NCI-H748 treated with DMSO at 0.1 percent for 48 hours (cell line): ENCODE results near the gene SLC2A1.

Experiments used
- DNase-seq: peaks from one replicate; lab custom pipeline; 2025; lab: John Stamatoyannopoulos, UW

The SLC2A1 gene

DNA sequence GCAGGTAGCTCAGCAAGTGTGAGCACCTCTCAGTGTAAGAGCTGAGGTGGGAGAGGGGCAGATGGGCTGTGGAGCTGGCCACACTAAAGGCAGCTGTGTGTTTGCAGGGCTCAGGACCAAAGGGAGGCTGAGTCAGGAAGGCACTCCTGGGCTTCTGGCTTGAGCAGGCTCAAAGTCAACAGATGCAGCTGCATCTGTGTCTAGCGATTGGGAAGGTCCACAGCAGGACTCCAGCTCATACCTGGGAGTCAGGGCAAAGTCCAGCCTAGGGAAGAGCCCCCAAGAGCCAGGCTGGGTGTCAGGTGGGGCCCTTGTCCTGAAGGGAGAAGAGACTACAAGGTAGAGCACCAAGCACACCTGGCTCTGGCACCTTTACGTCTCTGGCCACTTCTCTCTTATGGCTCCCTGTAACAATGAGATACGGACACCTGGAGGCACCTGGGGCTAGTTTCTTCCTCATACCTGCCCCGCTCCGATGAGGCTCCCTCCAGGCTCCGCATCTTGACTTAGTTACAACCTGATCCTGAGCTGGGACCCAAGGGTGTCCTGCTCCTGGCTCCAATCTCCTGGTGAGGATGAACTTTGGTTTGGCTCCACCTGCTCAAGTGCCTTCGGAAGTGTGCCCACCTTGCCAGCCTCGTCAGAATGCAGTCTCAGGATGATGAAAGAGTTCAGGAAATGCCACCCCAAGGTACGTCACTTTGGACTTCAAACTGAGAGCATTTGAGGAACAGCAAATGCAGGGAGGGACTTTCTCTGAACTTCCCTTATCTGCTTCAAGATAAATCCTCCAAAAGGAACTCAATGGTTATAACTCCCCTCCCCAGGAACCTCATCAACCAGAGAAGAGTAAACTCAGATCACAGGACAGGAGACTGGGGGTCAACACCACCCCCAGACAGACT, 21.5 kb upstream of the SLC2A1 start:
- no peak for DNase-seq

DNA sequence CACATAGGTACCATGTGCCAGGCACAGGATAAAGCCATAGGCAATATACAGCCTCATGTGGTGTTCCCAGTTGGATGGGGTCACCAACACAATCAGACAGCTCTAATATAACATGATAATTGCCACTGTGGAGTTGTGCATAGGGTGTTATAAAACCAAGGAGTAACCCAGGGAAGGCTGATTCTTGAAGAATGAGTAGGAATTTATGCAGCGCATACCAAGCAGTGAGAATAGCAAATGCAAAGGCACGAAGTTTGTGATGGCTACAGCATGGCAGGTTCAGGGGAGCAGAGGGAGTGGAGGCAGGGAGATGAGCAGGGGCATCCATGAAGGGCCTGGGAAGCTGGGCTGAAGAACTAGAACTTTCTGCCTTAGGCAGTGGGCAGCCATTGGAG, 20.4 kb upstream of the SLC2A1 start:
- DNase-seq, result no peak

GRCh38 chr1:42978317-42979035, 19.8 kb upstream of the SLC2A1 start:
- DNase-seq, result no peak

DNA sequence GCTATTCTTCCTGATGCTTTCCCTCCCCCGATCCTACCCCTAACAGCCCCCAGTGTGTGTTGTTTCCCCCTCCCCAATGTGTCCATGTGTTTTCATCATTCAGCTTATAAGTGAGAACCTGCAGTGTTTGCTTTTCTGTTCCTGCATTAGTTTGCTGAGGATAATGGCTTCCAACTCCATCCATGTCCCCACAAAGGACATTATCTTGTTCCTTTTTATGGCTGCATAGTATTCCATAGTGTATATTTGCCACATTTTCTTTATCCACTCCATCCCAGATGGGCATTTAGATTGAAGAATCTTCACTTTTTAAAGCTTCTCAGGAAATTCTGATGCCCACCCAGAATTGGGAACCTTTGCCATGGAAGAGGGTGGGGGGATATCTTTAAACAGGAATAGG, 19.0 kb upstream of the SLC2A1 start:
- DNase-seq, result no peak

DNA sequence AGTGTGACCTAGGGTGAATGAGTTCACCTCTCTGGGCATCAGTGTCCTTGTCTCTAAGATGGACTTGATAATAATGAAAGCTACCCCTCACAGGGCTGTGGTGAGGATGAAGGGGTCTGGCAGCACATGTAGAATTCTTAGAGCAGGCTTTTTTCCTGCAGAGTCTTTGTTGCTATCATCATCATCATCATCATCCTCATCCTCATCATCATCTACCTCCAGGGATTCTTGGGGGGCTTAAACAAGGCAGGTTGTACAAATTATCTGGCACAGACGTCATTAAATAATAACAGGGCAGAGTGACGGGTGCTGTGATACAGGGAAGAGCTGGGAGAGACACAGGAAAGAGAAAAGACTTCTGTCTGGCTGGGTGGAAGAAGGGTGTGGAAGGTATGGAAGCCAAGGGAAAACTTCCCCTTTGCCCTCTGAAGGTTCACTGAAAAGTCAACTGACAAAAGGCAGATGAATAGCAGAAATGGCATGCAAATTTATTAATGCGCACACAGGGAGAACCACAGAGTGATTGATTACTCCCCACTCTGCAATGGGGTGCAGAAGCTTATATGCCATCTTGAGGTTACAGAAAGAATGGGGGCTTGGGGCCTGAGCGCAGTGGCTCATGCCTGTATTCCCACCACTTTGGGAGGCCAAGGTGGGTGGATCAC, 17.0 kb upstream of the SLC2A1 start:
- no peak for DNase-seq

- no peak for DNase-seq
These were observed 16.2 kb upstream of the SLC2A1 start for GRCh38 chr1:42974767-42975437.

- no peak for DNase-seq
These were observed 15.1 kb upstream of the SLC2A1 start for GRCh38 chr1:42973799-42974198.

- DNase-seq, result no peak
These were observed 14.6 kb upstream of the SLC2A1 start for GRCh38 chr1:42973286-42973685.

- DNase-seq, result no peak
These were observed 13.2 kb upstream of the SLC2A1 start for GRCh38 chr1:42971841-42972291.

DNA sequence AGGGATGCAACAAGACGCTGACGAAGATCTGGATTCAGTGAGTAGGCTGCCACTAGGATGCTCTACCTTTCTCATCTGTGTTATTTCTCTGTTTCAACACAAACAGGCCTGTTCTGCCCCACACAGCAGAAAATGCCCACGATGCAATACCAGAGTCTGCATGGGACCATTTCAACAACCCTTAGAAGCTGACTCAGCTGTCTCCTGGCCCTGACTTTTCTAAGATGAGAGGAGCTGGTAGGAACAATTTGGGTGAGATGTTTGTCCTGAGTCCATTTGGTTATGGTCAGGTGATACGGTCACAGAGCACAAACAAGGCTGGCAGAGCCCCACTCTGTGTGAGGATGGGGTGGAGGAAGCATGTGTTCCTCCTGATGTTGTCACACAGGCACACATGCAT, 11.5 kb upstream of the SLC2A1 start:
- no peak for DNase-seq

- DNase-seq, result no peak
These were observed 10.0 kb upstream of the SLC2A1 start for GRCh38 chr1:42968654-42969053.

DNA sequence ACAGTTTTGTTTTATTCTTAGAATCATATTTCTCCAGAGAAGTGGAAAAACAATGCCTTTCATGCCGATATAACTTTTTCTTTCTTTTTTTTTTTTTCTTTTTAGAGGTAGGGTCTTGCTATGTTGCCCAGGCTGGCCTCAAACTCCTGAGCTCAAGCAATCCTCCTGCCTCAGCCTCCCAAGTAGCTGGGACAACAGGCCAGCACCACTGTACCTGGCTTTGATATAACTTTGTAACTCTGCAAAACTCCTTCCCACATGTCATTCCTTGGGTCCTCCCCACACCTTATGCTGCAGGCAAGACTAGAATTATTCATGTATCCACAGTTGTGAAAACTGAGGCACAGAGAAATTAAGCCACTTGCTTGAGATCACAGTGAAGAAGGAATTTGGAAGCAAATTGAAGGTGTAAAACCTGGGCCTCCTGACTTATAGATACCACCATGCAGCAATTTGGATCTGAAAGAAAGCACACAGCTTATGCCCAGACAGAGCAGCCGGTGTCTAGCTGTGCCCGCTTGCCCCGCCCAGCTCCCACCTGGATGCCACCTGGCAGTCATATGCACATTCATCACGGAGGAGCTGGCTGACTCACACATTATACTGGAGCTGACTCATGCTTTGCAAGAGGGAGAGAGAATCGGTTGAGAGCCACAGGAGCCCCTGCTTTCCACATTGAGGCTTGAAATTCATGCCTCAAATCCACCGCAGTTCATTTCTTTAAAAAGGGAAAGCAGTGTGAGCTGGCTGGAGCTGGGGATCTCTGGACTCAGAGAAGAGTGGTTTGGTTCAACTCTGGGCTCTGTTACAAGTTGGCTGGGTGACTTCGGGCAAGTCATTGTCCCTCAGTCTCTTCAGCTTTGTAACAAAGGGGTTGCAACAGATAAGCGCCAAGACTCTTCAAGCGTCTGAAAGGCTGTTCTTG, 8.3 kb upstream of the SLC2A1 start:
- peak; percentile 99 for DNase-seq

DNA sequence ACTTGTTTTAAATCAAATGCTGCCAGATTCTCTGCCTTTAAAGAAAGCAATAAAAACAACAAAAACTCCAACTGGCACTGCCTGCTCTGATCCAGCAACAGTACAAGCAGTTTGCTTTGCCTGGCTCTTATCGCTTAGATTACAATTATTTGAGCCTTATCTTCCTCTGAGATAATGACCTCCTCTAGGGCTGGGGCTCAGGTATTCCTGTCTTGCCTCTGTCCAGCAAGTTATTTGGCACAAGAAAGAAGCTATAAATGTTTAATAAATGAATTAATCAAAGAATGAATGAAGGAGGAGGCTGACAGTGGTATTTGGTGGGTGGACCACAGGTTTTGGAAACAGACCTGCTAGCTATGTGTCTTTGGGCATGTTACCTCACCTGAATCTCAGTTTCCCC, 6.7 kb upstream of the SLC2A1 start:
- no peak for DNase-seq

- peak; percentile 90 for DNase-seq
These were observed 5.6 kb upstream of the SLC2A1 start for GRCh38 chr1:42964044-42964812.

GRCh38 chr1:42963378-42964043, 4.8 kb upstream of the SLC2A1 start:
- peak; percentile 100 for DNase-seq

DNA sequence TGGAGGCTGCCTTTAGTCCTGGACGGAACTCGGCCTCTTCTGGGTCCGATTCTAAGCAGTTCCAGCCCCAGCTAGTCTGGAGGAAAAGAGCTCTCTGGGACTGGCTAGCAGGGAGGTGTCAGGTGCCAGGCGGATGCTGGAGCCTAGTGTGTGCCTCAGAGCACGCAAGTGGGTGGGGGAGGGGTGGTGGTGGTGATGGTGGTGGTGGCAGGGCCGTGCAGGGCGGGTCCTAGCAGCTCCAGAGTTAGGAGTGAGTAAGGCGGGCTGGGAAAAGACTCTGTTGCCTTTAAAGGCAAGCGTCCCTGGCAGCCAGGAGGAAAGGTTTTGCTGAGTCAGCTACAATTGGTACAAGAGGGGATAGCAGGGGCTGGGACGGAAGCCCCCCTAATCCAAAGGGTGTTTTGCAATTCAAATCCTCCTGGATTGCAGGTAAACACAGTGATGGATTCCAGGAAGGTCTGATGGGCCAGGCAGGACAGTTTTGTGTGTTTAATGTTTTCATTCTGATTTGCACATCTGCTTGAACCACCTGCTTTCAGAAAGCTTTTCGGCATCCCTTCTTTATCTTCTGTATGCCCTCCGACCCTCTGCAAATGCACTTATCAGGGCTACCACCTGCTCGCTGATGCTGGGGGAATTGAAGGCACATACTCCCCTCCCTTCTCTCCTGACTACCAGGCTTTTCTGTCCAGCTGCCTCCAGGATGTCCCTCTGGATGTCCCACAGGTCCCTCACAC, 4.1 kb upstream of the SLC2A1 start:
- peak; percentile 100 for DNase-seq

DNA sequence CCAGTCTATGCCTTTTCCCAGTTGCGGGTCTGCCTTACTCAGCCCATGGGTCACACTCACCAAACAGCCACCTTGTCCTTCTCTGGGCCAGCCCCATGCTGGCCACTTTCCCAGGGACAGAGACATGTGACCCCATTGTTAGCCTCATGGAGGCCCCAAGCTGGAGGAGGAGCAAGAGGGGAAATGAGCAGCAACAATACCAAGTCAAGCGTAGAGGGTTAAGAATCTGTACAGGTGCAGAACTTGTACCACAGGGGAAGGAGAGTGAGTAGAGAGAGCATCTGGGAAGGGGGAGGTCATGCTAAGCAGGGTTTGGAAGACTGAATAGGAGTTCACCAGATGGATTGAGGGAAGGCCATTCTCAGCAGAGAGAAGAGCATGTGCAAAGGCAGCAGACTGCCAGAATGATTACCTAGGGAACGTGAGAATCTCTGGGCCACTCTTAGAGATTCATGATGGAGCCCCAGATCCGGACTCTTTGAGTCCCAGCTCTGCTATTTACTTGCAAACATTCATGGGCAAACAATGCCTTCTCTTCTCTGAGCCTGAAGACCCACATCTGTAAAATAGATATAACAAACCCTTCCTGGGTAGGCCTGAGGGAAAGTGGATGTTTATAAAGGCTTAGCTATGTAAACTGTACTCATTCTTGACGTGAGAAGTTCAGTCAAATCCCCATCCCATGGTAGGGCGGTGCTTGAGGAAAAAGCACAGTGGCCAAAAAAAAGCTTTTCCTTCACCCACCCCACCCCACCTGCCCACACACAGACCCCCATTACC, 2.8 kb upstream of the SLC2A1 start:
- no peak for DNase-seq
